Lower lobe of right lung (tissue), 2 donors: Measurements from ENCODE around the gene CSMD2. TPM values are rescaled to one million over a fixed set of nuclear protein-coding genes. Genes with fewer than 3 reads are reported as not detected.

Experiments
- ATAC-seq, 2 donors: fragments of 200-7000 bp; cut with Tn5 transposase; one replicate each; pipeline ENCODE4 v1.9.1; 2020 to 2022; ENCODE audit warnings: mild to moderate bottlenecking in 2 of 2, moderate library complexity in 2 of 2
- DNase-seq: peaks from one replicate; pipeline ENCODE4 v3.0.0-alpha.2; 2020
- H3K27ac ChIP-seq: fragments of 200-600 bp; one replicate; pipeline ENCODE4 v1.8.0; 2022
- H3K27me3 ChIP-seq: fragments of 200-600 bp; one replicate; pipeline ENCODE4 v1.8.0; 2022; ENCODE audit warnings: low read depth
- H3K36me3 ChIP-seq: fragments of 200-600 bp; one replicate; pipeline ENCODE4 v1.8.0; 2022; ENCODE audit warnings: mild to moderate bottlenecking
- H3K4me1 ChIP-seq: fragments of 200-600 bp; one replicate; pipeline ENCODE4 v1.8.0; 2022
- H3K4me3 ChIP-seq: fragments of 200-600 bp; one replicate; pipeline ENCODE4 v1.8.0; 2022; ENCODE audit warnings: mild to moderate bottlenecking
- H3K9me3 ChIP-seq: fragments of 200-600 bp; one replicate; pipeline ENCODE4 v1.8.0; 2022
- intact Hi-C: fragments of 100-400 bp; cut with DNase I; formaldehyde crosslinking; loops from one replicate; pipeline ENCODE4 v1.11.0; 2022
- total RNA-seq: library from RNA; stranded (reverse); fragmentation: NEBNext Ultra II Directional; extraction: Animal tissue kit (Norgen Biotek cat#: 25700); gene quantifications from one replicate; pipeline ENCODE4 v1.2.1, GENCODE V29; 2021
- TF ChIP-seq, protein P1 (sequence below): fragments of 200-600 bp; IDR thresholded peaks from one replicate; pipeline ENCODE4 v1.8.0; 2022; ENCODE audit warnings: antibody characterized with exemption, mild to moderate bottlenecking
- donor health status: DM: no; HTN: yes; CAD: no; lungs with severe emphysema.

Gene CSMD2
- total RNA-seq, 1 donor from 2014 or later = 1.1 TPM

DNA sequence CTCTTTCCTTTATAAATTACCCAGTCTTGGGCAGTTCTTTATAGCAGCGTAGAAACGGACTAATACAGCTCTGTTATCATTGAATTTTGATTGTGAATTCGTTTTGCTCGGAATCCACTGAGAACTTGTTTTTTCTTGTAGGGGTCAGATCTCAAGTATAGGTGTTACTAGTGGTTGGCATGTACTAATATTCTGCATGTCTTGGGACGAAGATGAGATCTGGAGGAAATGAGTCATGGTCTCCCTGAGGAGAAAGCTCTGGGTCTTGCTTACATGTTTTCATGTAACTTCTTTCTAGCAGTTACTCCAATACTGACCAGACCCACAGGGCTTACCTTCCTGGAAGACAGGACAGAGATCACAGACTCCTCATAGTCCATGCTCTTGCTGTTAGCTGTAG lies 662.3 kb downstream of the CSMD2 start:
- intact Hi-C loops = no loop called here
- no peaks in the 10 kb centered on the region for H3K27me3 ChIP-seq
- no peak overlapping the region for H3K27ac ChIP-seq
- no peak for DNase-seq
- TF ChIP-seq, protein P1, sequence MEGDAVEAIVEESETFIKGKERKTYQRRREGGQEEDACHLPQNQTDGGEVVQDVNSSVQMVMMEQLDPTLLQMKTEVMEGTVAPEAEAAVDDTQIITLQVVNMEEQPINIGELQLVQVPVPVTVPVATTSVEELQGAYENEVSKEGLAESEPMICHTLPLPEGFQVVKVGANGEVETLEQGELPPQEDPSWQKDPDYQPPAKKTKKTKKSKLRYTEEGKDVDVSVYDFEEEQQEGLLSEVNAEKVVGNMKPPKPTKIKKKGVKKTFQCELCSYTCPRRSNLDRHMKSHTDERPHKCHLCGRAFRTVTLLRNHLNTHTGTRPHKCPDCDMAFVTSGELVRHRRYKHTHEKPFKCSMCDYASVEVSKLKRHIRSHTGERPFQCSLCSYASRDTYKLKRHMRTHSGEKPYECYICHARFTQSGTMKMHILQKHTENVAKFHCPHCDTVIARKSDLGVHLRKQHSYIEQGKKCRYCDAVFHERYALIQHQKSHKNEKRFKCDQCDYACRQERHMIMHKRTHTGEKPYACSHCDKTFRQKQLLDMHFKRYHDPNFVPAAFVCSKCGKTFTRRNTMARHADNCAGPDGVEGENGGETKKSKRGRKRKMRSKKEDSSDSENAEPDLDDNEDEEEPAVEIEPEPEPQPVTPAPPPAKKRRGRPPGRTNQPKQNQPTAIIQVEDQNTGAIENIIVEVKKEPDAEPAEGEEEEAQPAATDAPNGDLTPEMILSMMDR = no peak
- no peaks in the 10 kb centered on the region for H3K36me3 ChIP-seq
- peaks cover 5% of the 10 kb centered on the region for H3K9me3 ChIP-seq
- H3K4me3 ChIP-seq = no peak overlapping the region
- no peaks in the 10 kb centered on the region for H3K4me1 ChIP-seq
- ATAC-seq = no peak

DNA sequence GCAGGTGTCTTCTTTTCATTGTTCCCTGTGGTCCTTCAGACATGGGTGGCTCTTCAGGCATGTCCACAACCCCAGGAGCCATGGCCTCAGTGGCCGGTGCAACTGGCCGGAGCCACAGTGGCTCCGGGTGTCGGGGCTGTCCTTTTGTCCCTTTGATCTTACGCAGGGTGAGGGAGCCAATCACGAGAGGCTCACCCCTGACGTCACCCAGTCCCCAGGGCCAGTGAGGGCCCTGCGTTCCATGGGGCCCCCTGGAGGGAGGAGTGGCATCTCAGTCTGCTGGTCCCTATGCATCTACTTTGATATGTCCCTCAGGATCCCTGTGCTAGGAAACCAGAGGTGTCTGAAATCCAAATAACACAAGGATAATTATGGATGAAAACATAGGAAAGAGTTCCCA lies 663.3 kb downstream of the CSMD2 start:
- ATAC-seq (no peak), DNase-seq (no peak)
- Histone ChIP-seq H3K4me1 (no peaks in the 10 kb centered on the region), H3K27me3 (no peaks in the 10 kb centered on the region), H3K4me3 (no peak overlapping the region), H3K27ac (no peak overlapping the region), H3K9me3 (peaks cover 14% of the 10 kb centered on the region), H3K36me3 (no peaks in the 10 kb centered on the region)
- TF ChIP-seq, protein P1 = no peak
- intact Hi-C loops = no loop called here

DNA sequence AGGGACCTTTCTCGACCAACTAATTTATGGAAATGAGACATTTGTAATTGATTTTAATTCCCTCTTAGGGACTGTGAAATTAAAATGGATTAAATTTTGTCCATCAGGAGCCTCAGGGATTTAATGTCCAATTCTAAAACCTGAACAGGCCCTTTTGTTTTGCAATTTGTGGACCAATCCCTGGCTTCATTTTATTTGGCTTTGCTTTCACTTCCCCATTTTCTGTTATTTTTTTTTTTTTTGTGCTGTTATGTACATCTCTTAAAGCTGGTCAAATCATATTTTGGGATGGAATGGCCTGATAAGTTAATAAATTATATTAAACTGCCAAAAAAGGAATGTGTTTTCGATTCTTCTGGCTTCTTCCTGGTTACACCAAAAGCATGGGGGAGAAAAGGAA lies 663.7 kb downstream of the CSMD2 start:
- Histone ChIP-seq H3K4me1 (no peaks in the 10 kb centered on the region), H3K27me3 (no peaks in the 10 kb centered on the region), H3K27ac (no peak overlapping the region), H3K9me3 (peaks cover 19% of the 10 kb centered on the region), H3K4me3 (no peak overlapping the region), H3K36me3 (no peaks in the 10 kb centered on the region)
- no peak for DNase-seq
- intact Hi-C loops = no loop called here
- ATAC-seq = no peak
- TF ChIP-seq, protein P1 = no peak

DNA sequence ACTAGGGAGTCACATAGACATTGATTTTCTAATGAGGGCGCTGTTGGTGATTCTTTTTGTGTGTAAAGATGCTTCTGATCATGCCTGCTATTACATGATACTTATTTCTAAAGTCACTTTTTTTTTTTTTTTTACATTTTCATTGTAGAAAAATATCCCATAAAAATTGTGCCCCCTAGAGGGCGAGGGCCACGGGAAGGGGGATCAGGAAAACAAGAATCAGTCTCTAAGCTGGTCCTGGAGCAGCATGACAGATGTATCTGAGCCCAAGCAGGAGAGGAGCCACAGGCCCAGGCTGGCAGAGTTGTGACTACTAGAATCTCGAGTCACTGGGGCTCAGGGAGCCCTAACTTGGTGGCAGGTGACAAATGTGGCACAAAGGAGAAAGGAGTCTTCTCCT lies 664.5 kb downstream of the CSMD2 start:
- TF ChIP-seq, protein P1 = no peak

DNA sequence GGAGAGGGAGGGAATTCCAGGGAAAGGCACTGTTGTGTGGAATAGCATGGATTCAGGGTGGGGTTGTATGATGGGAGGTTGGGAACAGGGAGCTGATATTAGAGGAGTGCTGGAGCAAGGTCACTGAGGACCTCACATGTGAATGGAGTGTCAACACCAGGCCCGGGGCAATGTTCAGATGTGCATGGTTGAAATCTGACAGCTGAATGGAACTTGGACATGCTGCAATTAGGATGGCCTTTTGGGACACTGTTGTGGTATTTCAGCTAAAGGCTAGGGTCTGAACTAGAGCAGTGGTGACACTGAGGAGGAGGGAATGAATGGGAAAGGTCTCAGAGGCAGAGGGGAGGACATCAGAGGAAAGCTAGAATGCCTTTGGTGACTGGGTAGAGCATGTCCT lies 667.6 kb downstream of the CSMD2 start:
- Histone ChIP-seq H3K27ac (no peak overlapping the region), H3K4me1 (no peaks in the 10 kb centered on the region), H3K36me3 (peaks cover 8% of the 10 kb centered on the region), H3K9me3 (peaks cover 55% of the 10 kb centered on the region), H3K4me3 (no peak overlapping the region), H3K27me3 (no peaks in the 10 kb centered on the region)
- no peak for DNase-seq
- ATAC-seq = no peak
- TF ChIP-seq, protein P1 = no peak
- intact Hi-C loops = no loop called here

More for the DNA sequence above, 664.5 kb downstream of the CSMD2 start:
- H3K4me3 ChIP-seq = no peak overlapping the region
- no peaks in the 10 kb centered on the region for H3K27me3 ChIP-seq
- H3K27ac ChIP-seq = no peak overlapping the region
- H3K4me1 ChIP-seq = no peaks in the 10 kb centered on the region
- DNase-seq = no peak
- intact Hi-C loops = no loop called here
- ATAC-seq = no peak
- H3K9me3 ChIP-seq = peaks cover 27% of the 10 kb centered on the region
- H3K36me3 ChIP-seq = no peaks in the 10 kb centered on the region

DNA sequence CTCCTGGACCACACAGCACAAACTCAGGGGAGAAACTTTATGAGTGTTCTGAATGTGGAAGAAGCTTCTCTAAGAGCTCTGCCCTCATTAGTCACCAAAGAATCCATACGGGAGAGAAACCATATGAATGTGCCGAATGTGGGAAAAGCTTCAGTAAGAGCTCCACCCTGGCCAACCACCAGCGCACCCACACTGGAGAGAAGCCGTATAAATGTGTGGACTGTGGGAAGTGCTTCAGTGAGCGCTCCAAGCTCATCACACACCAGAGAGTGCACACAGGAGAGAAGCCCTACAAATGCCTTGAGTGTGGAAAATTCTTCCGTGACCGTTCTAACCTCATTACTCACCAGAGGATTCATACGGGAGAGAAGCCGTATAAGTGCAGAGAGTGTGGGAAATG lies 670.1 kb downstream of the CSMD2 start:
- TF ChIP-seq, protein P1 = no peak
- no peak for ATAC-seq
- Histone ChIP-seq H3K27me3 (no peaks in the 10 kb centered on the region), H3K9me3 (peaks cover 55% of the 10 kb centered on the region), H3K36me3 (peaks cover 28% of the 10 kb centered on the region), H3K4me1 (no peaks in the 10 kb centered on the region), H3K27ac (no peak overlapping the region), H3K4me3 (no peak overlapping the region)
- DNase-seq = no peak
- intact Hi-C loops = no loop called here
